HG02623 (cell line): ENCODE data around the gene PHF1.
A peak's percentile ranks its signal among the peaks of the same experiment; 100 is the strongest.

ENCODE experiments used
- ATAC-seq: cut with Tn5 transposase; IDR thresholded peaks from one replicate; pipeline ENCODE4 v1.9.1; 2021; ENCODE audit warnings: moderate library complexity; ENCODE audit not compliant: unreplicated experiment

The PHF1 gene

GRCh38 chr6:33417128-33417902 lies 6.5 kb downstream of the PHF1 start:
- no peak for ATAC-seq

- ATAC-seq: peak; percentile 85
Observed at GRCh38 chr6:33417903-33418689, 7.3 kb downstream of the PHF1 start, which contains the start of gene CUTA. Gene CUTA (minus strand): TSS chr6:33418107. CDS start chr6:33418000, 107 bp downstream.

DNA sequence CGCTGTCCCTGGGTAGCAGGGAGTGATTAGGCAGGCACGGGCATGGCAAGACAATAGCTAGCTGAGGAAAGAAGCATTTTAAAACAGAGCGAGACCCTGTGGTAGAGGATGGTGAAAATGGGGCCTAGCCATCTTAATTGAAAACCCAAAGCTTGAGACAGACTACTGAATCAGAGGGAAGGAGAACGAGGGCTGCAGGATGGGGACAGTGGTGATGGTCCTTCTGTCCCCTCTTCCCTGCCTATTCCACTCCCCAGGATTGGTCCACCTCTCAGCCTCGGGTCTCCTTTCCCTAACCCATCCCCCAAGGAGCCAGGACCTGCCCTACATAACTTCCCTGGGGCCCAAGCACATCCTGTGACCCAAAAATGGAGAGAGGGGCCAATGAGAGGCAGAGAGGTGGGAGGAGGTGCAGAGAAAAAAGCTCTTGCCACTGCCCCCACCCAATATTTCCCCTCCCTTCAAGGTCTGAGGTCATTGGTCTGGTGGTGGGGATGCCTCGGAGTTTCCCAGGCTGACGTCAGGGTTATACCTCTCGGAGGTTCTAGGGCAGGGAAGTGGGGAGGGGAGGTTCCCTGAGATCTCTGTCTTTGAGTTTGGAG lies 8.0 kb downstream of the PHF1 start:
- ATAC-seq: no peak

DNA sequence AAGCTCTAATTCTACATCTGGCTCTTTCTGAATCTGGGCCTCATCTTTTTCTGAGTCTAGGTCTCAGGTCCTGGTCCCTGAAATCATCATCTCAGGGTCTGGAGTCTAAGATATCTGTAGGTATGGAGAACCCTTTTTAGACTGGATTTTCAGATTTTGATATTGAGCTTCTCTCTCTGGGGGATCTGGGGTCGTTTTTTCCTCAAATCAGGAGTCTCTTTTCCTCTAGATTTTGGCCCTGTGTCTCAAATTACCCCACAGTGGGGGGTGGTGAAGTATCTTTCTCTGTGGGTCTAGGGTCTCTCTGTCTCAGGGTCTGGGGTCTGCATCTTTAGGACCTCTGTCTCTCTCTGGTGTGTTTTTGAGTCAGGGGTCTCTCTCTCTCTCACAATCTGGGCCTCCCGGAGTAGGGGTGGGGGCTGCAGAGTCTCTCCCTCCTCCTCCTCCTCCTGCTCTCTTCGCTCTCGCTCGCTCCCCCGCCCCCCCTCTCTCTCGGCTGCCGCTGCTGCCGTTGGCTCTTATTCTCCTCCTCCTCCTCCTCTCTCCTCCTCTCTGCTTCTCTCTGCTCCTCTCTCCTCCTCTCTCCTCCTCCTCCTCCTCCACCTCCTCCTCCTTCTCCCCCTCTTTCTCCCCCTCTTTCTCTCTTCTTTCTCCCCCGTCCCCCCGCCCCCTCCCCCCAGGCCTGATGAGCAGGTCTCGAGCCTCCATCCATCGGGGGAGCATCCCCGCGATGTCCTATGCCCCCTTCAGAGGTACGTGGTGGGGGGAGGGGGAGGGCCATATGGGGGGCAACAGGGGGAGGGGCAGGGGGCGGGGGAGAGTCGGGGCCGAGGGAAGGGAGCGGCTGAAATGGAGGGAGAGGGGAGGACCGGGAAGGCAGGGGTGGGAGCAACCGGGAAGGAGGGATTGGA lies 9.0 kb downstream of the PHF1 start, which contains the start of gene SYNGAP1:
Gene SYNGAP1 (plus strand): TSS at position 486 of the 911 bp plus-strand sequence. CDS start 200 bp downstream, at position 686.
- no peak for ATAC-seq

- ATAC-seq: no peak
Observed at GRCh38 chr6:33420491-33421343, 9.9 kb downstream of the PHF1 start.

DNA sequence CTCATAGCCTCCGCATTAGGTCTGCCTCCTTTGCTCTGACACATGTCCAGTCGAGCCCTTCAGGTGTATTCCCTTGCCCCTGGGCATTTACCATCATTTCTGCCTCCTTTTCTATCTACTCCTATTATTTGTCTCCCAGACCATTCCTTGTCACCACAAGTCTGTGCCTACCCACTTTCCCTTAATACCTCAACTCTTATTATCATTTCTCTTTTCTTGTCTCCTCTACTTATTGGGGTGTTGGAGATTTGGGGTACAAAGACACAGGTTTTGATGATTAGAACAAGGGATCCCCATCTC lies 10.5 kb downstream of the PHF1 start:
- no peak for ATAC-seq

- ATAC-seq: no peak
Observed at GRCh38 chr6:33423777-33424176, 13.0 kb downstream of the PHF1 start.

- no peak for ATAC-seq
Observed at GRCh38 chr6:33424855-33425667, 14.2 kb downstream of the PHF1 start.

DNA sequence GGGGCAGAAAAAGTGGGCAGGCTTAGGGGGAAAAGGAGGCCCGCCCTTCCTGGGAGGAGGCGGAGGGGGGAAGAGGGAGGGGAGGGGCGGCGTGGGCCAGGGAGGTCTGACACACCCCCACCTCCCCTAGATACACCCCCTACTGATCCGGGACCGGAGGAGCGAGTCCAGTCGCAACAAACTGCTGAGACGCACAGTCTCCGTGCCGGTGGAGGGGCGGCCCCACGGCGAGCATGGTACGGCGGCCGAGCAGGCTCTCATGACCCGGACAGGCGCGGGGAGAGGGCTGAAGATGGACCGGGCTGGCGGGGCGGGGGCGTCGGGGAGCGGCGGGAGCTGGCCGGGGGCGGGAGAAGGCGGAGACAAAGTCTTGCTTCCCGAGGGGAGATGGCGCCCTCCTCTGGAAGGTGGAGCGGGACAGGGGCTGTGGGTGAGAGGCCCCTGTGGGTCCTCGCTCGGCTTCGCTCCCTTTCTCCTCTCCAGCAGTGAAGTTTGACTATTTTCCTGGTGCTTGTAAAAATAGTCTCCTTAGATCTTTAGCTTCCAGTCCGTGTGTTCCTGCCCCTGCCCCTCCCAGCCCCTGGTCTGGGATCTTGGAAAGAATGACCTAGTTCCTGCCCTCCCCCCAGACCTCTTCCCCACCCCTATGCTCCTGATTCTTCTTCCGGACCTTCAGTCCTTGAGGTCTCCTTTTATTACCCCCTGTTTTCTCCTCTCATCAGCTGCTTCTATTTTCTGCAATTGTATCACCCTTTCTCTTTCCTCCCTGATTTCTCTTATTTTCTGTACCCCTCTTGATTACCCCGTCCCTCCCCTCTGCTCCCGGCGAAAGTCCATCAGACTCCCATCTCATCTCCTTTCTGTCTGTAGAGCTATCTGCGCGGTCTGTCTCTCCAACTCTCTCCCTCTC lies 15.1 kb downstream of the PHF1 start:
- peak; percentile 45 for ATAC-seq

- ATAC-seq: no peak
Observed at GRCh38 chr6:33426590-33427511, 16.0 kb downstream of the PHF1 start.

GRCh38 chr6:33427585-33428223 lies 16.9 kb downstream of the PHF1 start:
- no peak for ATAC-seq

DNA sequence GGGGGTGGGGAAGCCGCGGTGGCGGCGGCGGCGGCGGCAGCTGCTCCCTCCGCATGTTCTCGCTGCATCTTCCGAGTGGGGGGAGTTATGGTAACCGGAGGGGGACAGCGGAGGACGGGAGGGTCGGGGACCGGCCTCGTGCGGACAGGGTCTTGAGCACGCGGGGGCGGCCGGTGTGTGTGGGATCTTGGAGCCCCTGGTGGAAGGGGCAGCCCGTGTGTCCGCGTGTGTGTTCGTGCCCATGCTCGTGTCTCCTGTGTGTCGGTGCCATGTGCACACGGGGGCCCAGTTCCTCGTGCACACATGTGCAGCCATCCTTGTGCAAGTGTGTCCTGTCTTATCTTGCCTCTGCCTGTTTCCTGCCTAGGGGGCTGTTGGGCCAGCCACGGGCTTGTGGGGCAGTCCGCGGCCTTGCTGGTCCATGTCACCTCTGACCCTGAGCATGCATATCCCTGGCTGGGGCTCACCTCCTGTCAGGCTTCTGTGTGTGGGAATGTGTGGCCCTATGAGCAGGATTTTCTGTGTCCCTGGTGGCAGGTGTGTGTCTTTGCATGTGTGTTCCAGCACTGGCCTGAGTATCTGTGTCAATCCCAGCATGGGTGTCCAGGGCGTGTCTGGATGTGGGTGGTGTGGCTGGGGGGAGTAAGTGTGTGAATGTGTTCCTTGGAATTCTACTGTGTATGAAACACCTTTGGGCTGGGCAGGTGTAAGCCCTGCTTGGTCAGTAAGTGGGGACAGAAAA lies 17.6 kb downstream of the PHF1 start:
- no peak for ATAC-seq

DNA sequence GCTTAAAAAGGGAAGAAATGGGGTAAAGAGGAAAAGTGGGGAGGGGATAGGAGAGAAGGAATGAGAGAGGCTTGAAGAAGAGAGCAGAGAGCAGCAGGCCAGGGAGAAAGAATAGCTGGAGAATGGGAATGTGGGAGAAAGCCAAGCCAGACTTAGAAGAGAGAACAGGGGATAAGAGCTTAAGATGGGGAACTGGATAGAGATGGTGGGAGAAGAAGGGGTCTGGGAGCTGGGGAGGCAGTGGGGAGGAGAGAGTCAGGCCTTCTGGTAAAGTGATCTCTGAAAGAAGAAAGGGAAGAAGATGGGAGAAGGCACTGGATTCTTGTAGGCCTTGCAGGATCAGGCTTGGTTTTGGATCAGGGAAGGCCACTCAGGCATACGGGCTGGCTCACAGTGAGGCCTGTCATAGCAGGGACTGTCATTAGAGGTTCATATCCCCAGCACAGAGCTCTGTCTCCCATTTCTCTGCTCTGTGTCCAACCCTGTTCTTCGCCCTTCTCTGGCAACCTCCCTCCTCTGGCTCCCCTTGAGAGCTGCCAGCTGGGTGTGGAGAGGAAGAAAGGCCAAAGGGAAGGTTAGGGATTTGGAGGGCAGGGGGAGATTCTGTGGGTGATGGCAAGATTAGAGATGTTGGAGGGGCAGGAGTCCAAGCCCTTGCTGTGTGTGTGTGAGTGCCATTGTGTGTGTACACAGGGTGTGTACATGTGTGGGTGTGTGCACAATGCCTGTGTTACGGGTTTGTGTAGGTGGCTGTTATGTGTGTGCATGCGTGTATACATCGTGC lies 18.3 kb downstream of the PHF1 start:
- no peak for ATAC-seq

DNA sequence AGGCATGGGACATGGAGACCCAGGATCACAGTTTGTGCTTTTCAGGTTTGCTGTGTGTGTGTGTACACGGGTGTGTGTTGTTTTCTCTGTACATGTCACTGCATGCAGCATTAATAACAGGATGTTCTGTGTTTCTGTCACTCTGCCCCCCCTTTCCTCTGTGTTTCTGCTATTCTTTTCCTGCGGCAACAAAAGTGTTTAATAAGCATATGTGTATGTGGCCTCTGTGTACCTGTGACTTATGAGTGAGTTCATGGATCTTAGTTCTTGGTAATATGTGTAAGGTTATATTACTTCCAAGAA lies 18.9 kb downstream of the PHF1 start:
- ATAC-seq: no peak

GRCh38 chr6:33430334-33430733 lies 19.5 kb downstream of the PHF1 start:
- ATAC-seq: no peak
